Activated CD8-positive, alpha-beta T cell treated with anti-CD3 and anti-CD28 coated beads for 36 hours (primary cell): ENCODE measurements around the gene RAB3GAP1. TPM values are rescaled to one million over a fixed set of nuclear protein-coding genes. Genes with fewer than 3 reads are reported as not detected.

Experiments
- ATAC-seq: fragments of 200-7000 bp; cut with Tn5 transposase; one replicate; pipeline ENCODE4 v1.10.0; 2021; ENCODE audit warnings: mild to moderate bottlenecking, moderate library complexity
- CTCF ChIA-PET: fragments of 350-600 bp; sonication (Branson Sonifier 250); formaldehyde crosslinking; loops from one replicate; lab custom pipeline; 2021; ENCODE audit warnings: antibody characterized with exemption; lab: Charles Lee
- POLR2A ChIA-PET: fragments of 350-600 bp; sonication (Branson Sonifier 250); formaldehyde crosslinking; loops from one replicate; lab custom pipeline; 2021; ENCODE audit warnings: antibody characterized with exemption; lab: Charles Lee
- DNase-seq: peaks from one replicate; pipeline ENCODE4 v3.0.0-alpha.2; 2020
- H3K27ac Mint-ChIP-seq: one replicate; pipeline ENCODE4 v1.8.0; 2021; ENCODE audit warnings: mild to moderate bottlenecking, mixed read lengths
- H3K27me3 Mint-ChIP-seq: one replicate; pipeline ENCODE4 v1.8.0; 2021; ENCODE audit warnings: mixed read lengths
- H3K36me3 Mint-ChIP-seq: one replicate; pipeline ENCODE4 v1.8.0; 2021; ENCODE audit warnings: low read depth, mixed read lengths
- H3K4me1 Mint-ChIP-seq: one replicate; pipeline ENCODE4 v1.8.0; 2021; ENCODE audit warnings: low read depth, mixed read lengths
- H3K4me3 Mint-ChIP-seq: one replicate; pipeline ENCODE4 v1.8.0; 2021; ENCODE audit warnings: mild to moderate bottlenecking, moderate library complexity, mixed read lengths
- H3K9me3 Mint-ChIP-seq: one replicate; pipeline ENCODE4 v1.8.0; 2021; ENCODE audit warnings: mixed read lengths
- CTCF ChIP-seq: fragments of 200-600 bp; IDR thresholded peaks from one replicate; pipeline ENCODE4 v1.8.0; 2022; ENCODE audit warnings: antibody characterized with exemption, mild to moderate bottlenecking
- intact Hi-C: fragments of 100-400 bp; cut with micrococcal nuclease; formaldehyde crosslinking; loops from one replicate; pipeline ENCODE4 v1.10.0; 2022
- total RNA-seq, 2 experiments: library from RNA; stranded (reverse); gene quantifications; one replicate each; pipeline ENCODE4 v1.2.3, GENCODE V29; 2021

Gene RAB3GAP1
- total RNA-seq, 2 experiments from 2014 or later = 24.7 to 25.6 TPM

GRCh38 chr2:135149251-135149650 is 97.2 kb downstream of the RAB3GAP1 start:
- DNase-seq = no peak
- peaks cover 34% of the 10 kb centered on the region for H3K36me3 Mint-ChIP-seq
- peaks cover 13% of the 10 kb centered on the region for H3K4me1 Mint-ChIP-seq
- intact Hi-C loops = no loop called here
- H3K27me3 Mint-ChIP-seq = no peaks in the 10 kb centered on the region
- no peak overlapping the region for H3K27ac Mint-ChIP-seq
- H3K4me3 Mint-ChIP-seq = no peak overlapping the region
- ATAC-seq = no peak
- H3K9me3 Mint-ChIP-seq = peaks cover 2% of the 10 kb centered on the region
- ChIA-PET CTCF (no interaction called here), POLR2A (no interaction called here)
- no peak for TF ChIP-seq CTCF

- CTCF ChIA-PET = no interaction called here
- Mint-ChIP-seq H3K4me1 (peaks cover 24% of the 10 kb centered on the region), H3K9me3 (no peaks in the 10 kb centered on the region), H3K36me3 (peaks cover 41% of the 10 kb centered on the region), H3K4me3 (no peak overlapping the region), H3K27me3 (no peaks in the 10 kb centered on the region), H3K27ac (no peak overlapping the region)
- DNase-seq (no peak), ATAC-seq (no peak)
- TF ChIP-seq CTCF = no peak
- intact Hi-C loops = no loop called here
- POLR2A ChIA-PET = no interaction called here
Observed at GRCh38 chr2:135150725-135151124, 98.6 kb downstream of the RAB3GAP1 start.

- Mint-ChIP-seq H3K9me3 (no peaks in the 10 kb centered on the region), H3K27me3 (no peaks in the 10 kb centered on the region), H3K4me1 (peaks cover 24% of the 10 kb centered on the region), H3K36me3 (peaks cover 44% of the 10 kb centered on the region), H3K4me3 (no peak overlapping the region), H3K27ac (no peak overlapping the region)
- ATAC-seq (no peak), DNase-seq (no peak)
- intact Hi-C loops = no loop called here
- ChIA-PET POLR2A (no interaction called here), CTCF (no interaction called here)
- no peak for TF ChIP-seq CTCF
Observed at GRCh38 chr2:135151615-135152014, 99.5 kb downstream of the RAB3GAP1 start.

- POLR2A ChIA-PET = interaction anchor here (1.5 kb wide), 1 partner anchor 12 kb away, joined by 3 read pairs; no protein-coding TSS in a partner anchor
- Mint-ChIP-seq H3K4me1 (peaks cover 24% of the 10 kb centered on the region), H3K4me3 (no peak overlapping the region), H3K9me3 (no peaks in the 10 kb centered on the region), H3K36me3 (peaks cover 49% of the 10 kb centered on the region), H3K27me3 (no peaks in the 10 kb centered on the region), H3K27ac (no peak overlapping the region)
- DNase-seq (no peak), ATAC-seq (no peak)
- intact Hi-C loops = no loop called here
- no peak for TF ChIP-seq CTCF
- CTCF ChIA-PET = no interaction called here
Observed at GRCh38 chr2:135152361-135152760, 100.3 kb downstream of the RAB3GAP1 start.

- DNase-seq (no peak), ATAC-seq (no peak)
- H3K27me3 Mint-ChIP-seq = no peaks in the 10 kb centered on the region
- H3K4me1 Mint-ChIP-seq = peaks cover 24% of the 10 kb centered on the region
- H3K36me3 Mint-ChIP-seq = peaks cover 62% of the 10 kb centered on the region
- intact Hi-C loops = no loop called here
- ChIA-PET POLR2A (no interaction called here), CTCF (interaction anchor here (0.7 kb wide), 1 partner anchor 11 kb away, joined by 3 read pairs; no protein-coding TSS in a partner anchor)
- no peak overlapping the region for H3K4me3 Mint-ChIP-seq
- no peak for TF ChIP-seq CTCF
- H3K27ac Mint-ChIP-seq = no peak overlapping the region
- H3K9me3 Mint-ChIP-seq = no peaks in the 10 kb centered on the region
Observed at GRCh38 chr2:135154962-135155361, 102.9 kb downstream of the RAB3GAP1 start.
